HepG2 (cell line): ENCODE measurements around the gene SNAI1. TPM values are rescaled to one million over a fixed set of nuclear protein-coding genes. Genes with fewer than 3 reads are reported as not detected.

ENCODE experiments used
- CBX1 ChIP-seq: IDR thresholded peaks from one replicate; pipeline ENCODE4 v1.6.1; 2016; ENCODE audit warnings: antibody characterized with exemption, low read depth
- CEBPZ ChIP-seq: IDR thresholded peaks from 2 replicates; pipeline ENCODE4 v1.6.1; 2012; ENCODE audit warnings: low read length, improper control_type of control experiment
- FOXO1 ChIP-seq: sonication (generic); formaldehyde crosslinking; IDR thresholded peaks from 2 replicates; pipeline ENCODE4 v1.4.0; 2020; ENCODE audit warnings: missing genetic modification reagents
- GZF1 ChIP-seq: sonication (generic); formaldehyde crosslinking; IDR thresholded peaks from 2 replicates; pipeline ENCODE4 v1.5.1; 2020; ENCODE audit warnings: mild to moderate bottlenecking, missing genetic modification reagents
- HDAC6 ChIP-seq: fragments of 200-600 bp; sonication (generic); IDR thresholded peaks from 2 replicates; pipeline ENCODE4 v1.7.0; 2017; ENCODE audit warnings: mild to moderate bottlenecking, antibody characterized with exemption, low read length, low read depth
- KLF11 ChIP-seq: IDR thresholded peaks from 2 replicates; pipeline ENCODE4 v1.6.1; 2016; ENCODE audit warnings: missing compliant biosample characterization
- PTBP1 ChIP-seq: fragments of 200-400 bp; formaldehyde crosslinking; IDR thresholded peaks from 2 replicates; pipeline ENCODE4 v1.6.1; 2018; ENCODE audit warnings: low read length, low read depth; ENCODE audit not compliant: poor library complexity, severe bottlenecking
- RFX3 ChIP-seq: IDR thresholded peaks from 2 replicates; pipeline ENCODE4 v1.6.1; 2016; ENCODE audit warnings: missing biosample characterization, missing genetic modification reagents
- SAP130 ChIP-seq: IDR thresholded peaks from 2 replicates; pipeline ENCODE4 v1.6.1; 2016; ENCODE audit warnings: low read depth
- ZBTB33 ChIP-seq: sonication (generic); formaldehyde crosslinking; IDR thresholded peaks from 2 replicates; pipeline ENCODE4 v1.4.0; 2020; ENCODE audit warnings: missing genetic modification reagents
- ZMAT5 ChIP-seq: sonication (generic); formaldehyde crosslinking; IDR thresholded peaks from 2 replicates; pipeline ENCODE4 v1.5.0; 2020; ENCODE audit warnings: mild to moderate bottlenecking, low read depth, missing genetic modification reagents, borderline replicate concordance
- ZMYM2 ChIP-seq: sonication (generic); formaldehyde crosslinking; IDR thresholded peaks from 2 replicates; pipeline ENCODE4 v1.8.0; 2022; ENCODE audit warnings: mild to moderate bottlenecking, missing genetic modification reagents
- ZNF235 ChIP-seq: sonication (generic); formaldehyde crosslinking; IDR thresholded peaks from 2 replicates; pipeline ENCODE4 v1.8.1; 2023; ENCODE audit warnings: mild to moderate bottlenecking, missing genetic modification reagents, borderline replicate concordance
- ZNF30 ChIP-seq: sonication (generic); formaldehyde crosslinking; IDR thresholded peaks from 2 replicates; pipeline ENCODE4 v1.5.0; 2020; ENCODE audit warnings: mild to moderate bottlenecking, missing genetic modification reagents
- ZNF446 ChIP-seq: sonication (generic); formaldehyde crosslinking; IDR thresholded peaks from 2 replicates; pipeline ENCODE4 v1.5.0; 2020; ENCODE audit warnings: mild to moderate bottlenecking, missing genetic modification reagents
- ZNF451 ChIP-seq: sonication (generic); formaldehyde crosslinking; IDR thresholded peaks from 2 replicates; pipeline ENCODE4 v1.5.0; 2020; ENCODE audit warnings: mild to moderate bottlenecking, missing genetic modification reagents
- ZNF770 ChIP-seq: sonication (generic); formaldehyde crosslinking; IDR thresholded peaks from 2 replicates; pipeline ENCODE4 v1.5.0; 2020; ENCODE audit warnings: mild to moderate bottlenecking, missing genetic modification reagents
- ZNF792 ChIP-seq: IDR thresholded peaks from 2 replicates; pipeline ENCODE4 v1.6.1; 2016
- polyA plus RNA-seq, 8 experiments: library from polyadenylated mRNA; depleted of rRNA in 3 of 8; stranded (reverse) in 7 of 8; unstranded in 1 of 8; fragments of >200 nt; fragmentation: Illumina TruSeq in 4 of 8; extraction: Trizol in 4 of 8; gene quantifications; 2 replicates each; pipeline versions ENCODE4 v1.2.1 to v1.2.3, GENCODE V29; 2011 to 2016; ENCODE audit warnings: low read depth in 4 of 8, missing spikeins in 1 of 8, mixed read lengths in 1 of 8; ENCODE audit not compliant: insufficient read depth in 1 of 8
- total RNA-seq, 5 experiments: library from RNA; depleted of rRNA; stranded (reverse); fragments of >200 nt; fragmentation: Illumina TruSeq; extraction: Trizol; gene quantifications; 2 replicates each; pipeline ENCODE4 v1.2.3, GENCODE V29; 2016; ENCODE audit warnings: low read depth in 1 of 5
- TF ChIP-seq, protein P1 (sequence below): IDR thresholded peaks from 2 replicates; pipeline ENCODE4 v1.6.1; 2016

Gene SNAI1
- total and polyA plus RNA-seq, 2 of the 13 experiments (the other 11 are each of a cell fraction or from before 2014, with no cell fraction given): 1.3 to 1.4 TPM

GRCh38 chr20:50015993-50016770 lies 33.4 kb downstream of the SNAI1 start (continued):
- TF ChIP-seq GZF1 (CRISPR knock-in tag): no peak
- TF ChIP-seq ZNF792 (CRISPR knock-in tag): peak; percentile 54; the same call in 1 of the 2 replicates
- TF ChIP-seq, protein P1, sequence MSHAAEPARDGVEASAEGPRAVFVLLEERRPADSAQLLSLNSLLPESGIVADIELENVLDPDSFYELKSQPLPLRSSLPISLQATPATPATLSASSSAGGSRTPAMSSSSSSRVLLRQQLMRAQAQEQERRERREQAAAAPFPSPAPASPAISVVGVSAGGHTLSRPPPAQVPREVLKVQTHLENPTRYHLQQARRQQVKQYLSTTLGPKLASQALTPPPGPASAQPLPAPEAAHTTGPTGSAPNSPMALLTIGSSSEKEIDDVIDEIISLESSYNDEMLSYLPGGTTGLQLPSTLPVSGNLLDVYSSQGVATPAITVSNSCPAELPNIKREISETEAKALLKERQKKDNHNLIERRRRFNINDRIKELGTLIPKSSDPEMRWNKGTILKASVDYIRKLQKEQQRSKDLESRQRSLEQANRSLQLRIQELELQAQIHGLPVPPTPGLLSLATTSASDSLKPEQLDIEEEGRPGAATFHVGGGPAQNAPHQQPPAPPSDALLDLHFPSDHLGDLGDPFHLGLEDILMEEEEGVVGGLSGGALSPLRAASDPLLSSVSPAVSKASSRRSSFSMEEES (CRISPR knock-in tag): no peak
- TF ChIP-seq ZMYM2 (CRISPR knock-in tag): peak; percentile 71; the same call in 1 of the 2 replicates
- TF ChIP-seq RFX3 (CRISPR knock-in tag): no peak
- TF ChIP-seq PTBP1: no peak
- TF ChIP-seq ZMAT5 (CRISPR knock-in tag): no peak
- no peak for TF ChIP-seq HDAC6
- TF ChIP-seq CEBPZ: no peak
- no peak for TF ChIP-seq CBX1
- 0 out of 2 replicates have a peak, but pooled peaks have one; percentile 54 for TF ChIP-seq ZNF235 (CRISPR knock-in tag)
- TF ChIP-seq ZBTB33: no peak
- peak; percentile 48; the same call in 1 of the 2 replicates for TF ChIP-seq FOXO1 (CRISPR knock-in tag)
- TF ChIP-seq ZNF446 (CRISPR knock-in tag): no peak
- TF ChIP-seq ZNF770: peak; percentile 54
- TF ChIP-seq ZNF30 (CRISPR knock-in tag): no peak
- TF ChIP-seq SAP130: peak; percentile 69
- TF ChIP-seq KLF11 (CRISPR knock-in tag): no peak
- no peak for TF ChIP-seq ZNF451 (CRISPR knock-in tag)
